ENCODE data around the gene DNASE1L3. TPM values are rescaled to one million over a fixed set of nuclear protein-coding genes. Genes with fewer than 3 reads are reported as not detected.
"Not testable (repeated sequence)": the region's sequence is repeated elsewhere in the genome, so short reads cannot be mapped to it uniquely, and the experiment has no call there.

DNASE1L3 gene, protein sequence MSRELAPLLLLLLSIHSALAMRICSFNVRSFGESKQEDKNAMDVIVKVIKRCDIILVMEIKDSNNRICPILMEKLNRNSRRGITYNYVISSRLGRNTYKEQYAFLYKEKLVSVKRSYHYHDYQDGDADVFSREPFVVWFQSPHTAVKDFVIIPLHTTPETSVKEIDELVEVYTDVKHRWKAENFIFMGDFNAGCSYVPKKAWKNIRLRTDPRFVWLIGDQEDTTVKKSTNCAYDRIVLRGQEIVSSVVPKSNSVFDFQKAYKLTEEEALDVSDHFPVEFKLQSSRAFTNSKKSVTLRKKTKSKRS
- 3.0 and 6.4 TPM in 2 replicates for total RNA-seq

DNA sequence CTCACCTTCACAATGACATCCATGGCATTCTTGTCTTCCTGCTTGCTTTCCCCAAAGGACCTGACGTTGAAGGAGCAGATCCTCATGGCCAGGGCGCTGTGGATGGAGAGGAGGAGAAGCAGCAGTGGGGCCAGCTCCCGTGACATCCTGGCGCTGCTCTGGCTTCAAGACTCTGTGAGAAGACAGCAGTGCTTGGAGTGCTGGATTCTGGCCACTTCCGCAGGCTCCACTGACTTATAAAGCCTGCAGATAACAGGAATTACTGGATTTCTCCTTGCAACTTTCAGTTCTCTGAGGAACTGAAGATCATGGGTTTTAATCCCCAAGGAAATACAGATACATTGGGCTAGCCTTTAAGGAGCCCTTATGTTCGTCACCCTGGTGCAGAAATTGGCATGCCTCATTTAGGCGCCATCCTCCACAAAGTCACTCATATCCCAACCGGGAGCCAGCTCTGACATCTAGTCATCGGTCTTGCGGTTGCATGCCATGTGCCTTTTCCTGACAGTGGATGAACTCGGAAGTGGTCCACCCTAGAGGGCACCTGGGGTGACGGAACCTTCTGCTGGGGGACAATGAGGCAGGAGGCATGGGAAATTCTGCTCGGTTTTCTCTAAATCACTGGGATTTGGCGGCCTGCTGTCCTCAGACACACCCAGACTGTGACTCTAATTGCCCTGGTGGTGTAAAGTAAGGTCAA lies at the start of gene DNASE1L3:
DNASE1L3 (minus strand) TSS at position 212 of the 700 bp plus-strand sequence; CDS start at position 146, 66 bp downstream.
- no peak for DNase-seq (ENCODE audit: low read depth in 2 of 2)

GRCh38 chr3:58260261-58260731 lies 49.5 kb upstream of the DNASE1L3 start:
- DNase-seq (ENCODE audit: low read depth in 2 of 2) = peak in 1 of 2 donors; percentile 16

DNA sequence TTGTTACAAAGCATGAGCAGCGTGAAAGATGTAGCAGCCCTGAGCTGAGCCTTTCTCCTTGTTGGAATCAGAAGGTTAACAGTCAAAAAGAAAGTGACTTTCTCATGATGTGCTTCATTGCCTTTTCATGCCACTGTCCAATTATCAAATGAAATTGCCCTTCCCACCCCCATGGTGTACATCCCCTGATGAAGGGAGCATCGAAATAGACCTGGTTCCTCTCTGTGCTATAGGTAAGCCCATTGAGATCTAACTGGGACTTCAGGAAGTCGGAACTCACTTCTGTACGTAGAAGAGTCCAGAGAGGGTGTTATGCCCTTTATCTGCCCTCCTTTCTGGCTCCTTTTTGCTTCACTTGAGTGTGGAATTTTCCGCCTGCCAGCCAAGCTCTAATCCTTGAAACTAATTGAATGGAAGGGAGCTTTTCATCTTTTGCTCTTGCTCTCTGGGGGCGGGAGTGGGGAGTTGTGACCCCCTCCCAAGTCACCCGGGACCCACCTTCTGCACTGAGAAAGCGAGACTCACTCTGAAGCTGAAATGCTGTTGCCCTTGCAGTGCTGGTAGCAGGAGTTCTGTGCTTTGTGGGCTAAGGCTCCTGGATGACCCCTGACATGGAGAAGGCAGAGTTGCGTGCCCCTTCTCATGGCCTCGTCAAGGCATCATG lies 47.8 kb upstream of the DNASE1L3 start:
- no peak for DNase-seq (ENCODE audit: low read depth in 2 of 2)

GRCh38 chr3:58256511-58256910 lies 45.7 kb upstream of the DNASE1L3 start:
- DNase-seq (ENCODE audit: low read depth in 2 of 2) = no peak

DNA sequence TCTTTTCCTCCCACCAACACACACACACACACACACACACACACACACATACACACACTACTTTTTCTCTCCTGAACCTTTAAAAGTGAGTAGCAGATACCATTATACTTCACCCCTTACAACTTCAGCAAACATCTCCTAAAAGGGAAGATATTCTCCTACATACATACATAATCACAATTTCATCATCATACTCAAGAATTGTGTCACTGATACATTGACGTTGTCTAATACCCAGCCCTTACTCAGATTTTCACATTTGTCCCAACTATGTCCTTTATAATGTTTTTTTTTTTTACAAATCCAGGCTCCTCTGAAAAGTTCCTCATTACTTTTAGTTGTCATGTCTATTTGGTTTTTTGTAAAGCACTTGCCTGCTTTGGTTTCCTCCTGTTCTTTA lies 45.3 kb upstream of the DNASE1L3 start:
- DNase-seq (ENCODE audit: low read depth in 2 of 2) = no peak

DNA sequence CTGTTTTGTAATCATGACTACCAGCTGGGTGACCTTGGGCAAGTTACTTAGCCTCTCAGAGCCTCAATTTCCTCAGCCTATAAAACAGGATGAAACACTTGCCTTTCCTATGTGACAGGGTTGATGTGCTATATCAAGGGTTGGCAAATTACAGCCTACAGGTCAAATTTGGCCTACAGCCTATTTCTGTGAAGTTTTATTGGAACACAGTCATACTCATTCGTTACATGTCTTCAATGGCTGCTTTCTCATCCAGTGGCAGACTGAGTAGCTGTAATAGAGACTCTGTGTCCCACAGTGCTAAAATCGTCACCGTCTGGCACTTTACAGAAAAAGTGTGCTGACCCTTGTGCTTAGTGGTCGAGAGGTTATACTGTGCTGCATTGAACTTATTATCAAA lies 43.4 kb upstream of the DNASE1L3 start:
- no peak for DNase-seq (ENCODE audit: low read depth in 2 of 2)

GRCh38 chr3:58251631-58252035 lies 40.9 kb upstream of the DNASE1L3 start:
- DNase-seq (ENCODE audit: low read depth in 2 of 2) = no peak

- no peak for DNase-seq (ENCODE audit: low read depth in 2 of 2)
Measured at GRCh38 chr3:58250093-58250707, 39.4 kb upstream of the DNASE1L3 start.

GRCh38 chr3:58249358-58250092 lies 38.8 kb upstream of the DNASE1L3 start:
- DNase-seq (ENCODE audit: low read depth in 2 of 2) = no peak

DNA sequence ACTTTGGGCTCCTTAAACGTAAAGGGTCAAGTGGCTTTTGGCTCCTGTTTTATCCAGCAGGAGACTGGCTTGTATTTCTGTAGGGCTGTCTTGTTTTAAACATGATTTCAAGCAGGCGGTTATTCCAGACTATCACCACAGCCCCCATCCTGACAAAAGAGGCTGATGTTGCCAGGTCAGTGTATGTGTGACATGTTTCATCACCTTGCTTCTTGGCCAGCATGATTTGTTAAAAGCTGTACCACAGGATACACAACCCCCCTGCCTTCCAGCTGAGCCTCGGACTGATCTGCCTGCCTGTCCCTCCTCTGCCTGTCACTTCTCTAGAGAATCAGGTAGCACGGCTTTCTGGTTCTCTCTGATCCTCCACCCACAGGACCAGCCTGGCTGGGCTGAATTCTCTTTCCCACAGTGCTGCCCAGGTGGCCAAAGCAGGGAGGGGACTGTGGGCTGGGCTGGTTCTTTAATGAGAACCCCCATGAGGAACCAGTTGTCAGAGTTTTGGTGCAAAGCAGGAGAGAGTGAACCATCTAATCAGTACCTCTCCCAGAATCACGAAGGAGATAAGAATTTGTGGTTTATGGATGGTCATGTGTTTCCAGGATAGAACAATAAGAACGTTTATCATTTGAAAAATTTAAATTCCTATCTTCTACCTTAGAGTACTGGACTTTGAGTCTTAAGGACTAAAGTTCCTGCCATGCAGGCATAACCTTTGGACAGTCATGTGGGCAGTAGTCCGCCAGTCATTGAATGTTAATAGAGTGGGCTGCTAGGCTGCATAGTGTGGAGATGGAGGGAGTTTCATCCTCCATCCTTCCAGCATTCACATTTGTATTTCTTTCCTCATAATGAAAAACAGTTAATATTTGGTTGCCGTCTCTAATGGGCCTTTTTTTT lies 35.6 kb upstream of the DNASE1L3 start:
- DNase-seq (ENCODE audit: low read depth in 2 of 2) = no peak

- no peak for DNase-seq (ENCODE audit: low read depth in 2 of 2)
Measured at GRCh38 chr3:58243976-58244585, 33.3 kb upstream of the DNASE1L3 start.

GRCh38 chr3:58242860-58243259 lies 32.1 kb upstream of the DNASE1L3 start:
- not testable (repeated sequence) for DNase-seq (ENCODE audit: low read depth in 2 of 2)

GRCh38 chr3:58242340-58242739 lies 31.6 kb upstream of the DNASE1L3 start:
- no peak for DNase-seq (ENCODE audit: low read depth in 2 of 2)

- DNase-seq (ENCODE audit: low read depth in 2 of 2) = no peak
Measured at GRCh38 chr3:58241306-58242044, 30.7 kb upstream of the DNASE1L3 start.

- DNase-seq (ENCODE audit: low read depth in 2 of 2) = no peak
Measured at GRCh38 chr3:58238830-58239229, 28.1 kb upstream of the DNASE1L3 start.

DNA sequence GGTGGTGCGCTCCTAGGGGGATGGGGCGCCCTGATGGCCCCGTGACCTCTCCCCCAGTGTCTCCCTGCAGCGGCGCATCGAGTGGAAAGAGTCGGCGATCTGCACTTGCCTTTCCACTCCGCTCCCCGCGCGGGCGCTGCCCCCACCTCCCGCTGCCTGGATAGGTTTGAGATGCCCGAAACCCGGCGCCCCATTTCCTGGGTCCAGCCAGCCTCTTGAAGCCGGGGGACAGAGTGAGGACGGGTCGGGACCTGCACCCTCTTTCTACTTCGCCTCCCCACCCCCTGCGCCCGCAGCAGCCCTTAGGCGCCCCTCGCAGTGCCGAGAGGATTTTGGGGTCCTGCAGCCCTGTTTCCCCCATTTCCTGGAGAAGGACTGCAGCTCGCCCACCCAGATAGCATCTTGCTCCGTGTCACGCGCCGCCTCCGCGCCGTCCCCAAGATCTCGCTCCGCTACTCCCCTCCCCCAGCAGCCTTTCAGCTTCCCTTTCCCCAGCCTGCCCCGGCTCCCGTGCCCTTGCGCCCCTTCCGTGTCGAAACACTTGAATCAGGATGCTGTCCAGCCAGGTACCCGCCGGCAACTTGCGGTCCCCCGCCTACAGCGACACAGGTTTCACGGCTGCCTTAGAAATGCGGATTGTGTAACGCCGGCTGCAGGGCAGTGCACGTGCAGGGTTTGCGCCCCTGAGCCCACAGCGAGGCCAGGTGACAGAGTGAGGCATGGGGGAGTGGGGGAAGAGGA lies 27.3 kb upstream of the DNASE1L3 start:
- no peak for DNase-seq (ENCODE audit: low read depth in 2 of 2)

DNA sequence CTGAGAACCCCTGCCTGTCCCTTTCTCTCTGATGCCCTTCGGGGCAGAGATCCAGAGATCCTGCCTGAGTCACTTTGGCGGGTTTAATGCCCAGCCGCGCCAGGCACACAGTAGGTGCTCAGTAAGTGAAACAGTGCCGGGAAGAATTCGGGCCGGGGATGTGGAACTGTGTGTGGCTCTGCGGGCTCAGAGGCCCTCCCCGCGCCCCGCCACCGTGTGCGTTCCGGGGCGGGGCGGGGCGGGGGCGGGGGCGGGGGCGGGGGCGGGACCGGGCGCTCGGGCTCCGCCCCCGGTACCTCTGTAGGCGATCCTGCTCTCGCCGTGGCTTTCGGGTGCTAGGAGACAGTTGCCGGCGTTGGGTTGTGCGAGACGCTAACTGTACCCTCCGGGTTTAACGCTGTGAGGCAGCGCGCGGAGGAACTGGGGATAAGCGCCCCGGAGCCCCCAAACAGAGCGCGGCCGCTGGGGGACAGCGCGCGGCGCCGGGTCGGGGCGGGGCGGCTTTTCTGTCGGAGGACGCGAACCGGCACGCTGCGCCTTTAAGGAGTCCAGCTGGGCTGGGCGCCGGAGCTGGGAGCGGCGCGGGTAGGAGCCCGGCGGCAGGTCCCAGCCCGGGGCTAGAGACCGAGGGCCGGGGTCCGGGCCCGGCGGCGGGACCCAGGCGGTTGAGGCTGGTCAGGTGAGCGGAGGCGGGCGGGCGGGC lies 26.6 kb upstream of the DNASE1L3 start, which contains the start of gene ABHD6:
ABHD6 (plus strand) TSS at position 555 of the 703 bp plus-strand sequence. CDS start 18,795 bp downstream, outside the sequence.
- peak in 1 of 2 donors; percentile 75 for DNase-seq (ENCODE audit: low read depth in 2 of 2)

All from dermis microvascular lymphatic vessel endothelial cell (primary cell).